ENCODE results near the gene EDIL3.

- TF ChIP-seq CTCF (optimal IDR thresholded peaks at IDR 0.05 in 1 of 3, IDR thresholded peaks at IDR 0.05 in 1 of 3, conservative IDR thresholded peaks at IDR 0.05 in 1 of 3; ENCODE audit: extremely low read depth in 1 of 3, insufficient read depth in 2 of 3, low read length in 3 of 3) (no peak), EZH2 (IDR thresholded peaks at IDR 0.05; ENCODE audit: low read length) (no peak)
Measured at GRCh38 chr5:83925955-83926337, 458.7 kb downstream of the EDIL3 start.

Measured in keratinocyte (primary cell).